Panc1 (cell line): ENCODE results near the gene SSC5D.

Experiments used
- POLR2AphosphoS5 ChIP-seq: IDR thresholded peaks from 2 replicates; pipeline ENCODE4 v1.6.1; 2012; ENCODE audit warnings: mild to moderate bottlenecking, low read depth, low read length, moderate library complexity
- TF ChIP-seq, protein P1 (sequence below), 2 experiments: IDR thresholded peaks; 2 replicates each; pipeline ENCODE4 v1.6.1; 2011 to 2012; ENCODE audit warnings: low read depth in 2 of 2, control low read depth in 1 of 2, low read length in 1 of 2, mild to moderate bottlenecking in 1 of 2, moderate library complexity in 1 of 2; ENCODE audit not compliant: insufficient read depth in 1 of 2

DNA sequence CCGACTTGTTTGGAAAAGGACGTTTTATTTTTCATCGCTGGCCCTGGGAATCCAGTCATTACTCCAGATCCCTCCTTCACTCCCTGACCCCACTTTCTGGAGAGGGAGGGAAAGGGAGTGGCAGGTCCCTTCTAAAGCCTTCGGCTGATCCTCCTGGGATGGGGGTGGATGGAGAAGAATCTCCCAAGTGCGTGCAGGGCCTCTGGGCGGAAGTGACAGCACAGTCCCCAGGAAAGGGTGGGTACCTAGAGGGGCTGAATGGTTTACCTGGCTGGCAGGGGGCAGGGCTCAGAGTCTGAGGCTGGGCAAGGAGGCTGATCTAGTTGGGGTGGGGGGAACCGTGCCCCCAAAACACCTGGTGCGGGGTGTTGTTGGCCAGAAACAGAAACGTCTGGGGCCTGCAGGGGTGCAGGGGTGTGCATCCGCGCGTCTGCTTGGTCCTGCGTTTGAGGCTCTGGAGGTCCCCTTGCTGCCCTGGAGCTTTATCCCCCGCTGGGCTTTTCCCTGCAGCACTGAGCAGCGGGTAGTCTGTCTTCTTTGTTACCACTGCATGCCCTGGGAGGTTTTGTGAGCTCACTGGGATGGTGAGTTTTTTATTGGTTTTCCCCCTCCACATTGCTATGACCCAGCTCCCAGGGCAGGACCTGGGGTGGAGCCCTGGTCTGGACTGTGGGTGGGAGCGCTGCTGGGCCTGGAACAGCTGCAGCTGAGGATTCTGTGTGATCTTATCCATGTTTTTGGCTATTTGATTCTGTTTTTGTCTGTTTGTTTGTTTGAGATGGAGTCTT, 14.8 kb upstream of the SSC5D start:
- TF ChIP-seq, protein P1, sequence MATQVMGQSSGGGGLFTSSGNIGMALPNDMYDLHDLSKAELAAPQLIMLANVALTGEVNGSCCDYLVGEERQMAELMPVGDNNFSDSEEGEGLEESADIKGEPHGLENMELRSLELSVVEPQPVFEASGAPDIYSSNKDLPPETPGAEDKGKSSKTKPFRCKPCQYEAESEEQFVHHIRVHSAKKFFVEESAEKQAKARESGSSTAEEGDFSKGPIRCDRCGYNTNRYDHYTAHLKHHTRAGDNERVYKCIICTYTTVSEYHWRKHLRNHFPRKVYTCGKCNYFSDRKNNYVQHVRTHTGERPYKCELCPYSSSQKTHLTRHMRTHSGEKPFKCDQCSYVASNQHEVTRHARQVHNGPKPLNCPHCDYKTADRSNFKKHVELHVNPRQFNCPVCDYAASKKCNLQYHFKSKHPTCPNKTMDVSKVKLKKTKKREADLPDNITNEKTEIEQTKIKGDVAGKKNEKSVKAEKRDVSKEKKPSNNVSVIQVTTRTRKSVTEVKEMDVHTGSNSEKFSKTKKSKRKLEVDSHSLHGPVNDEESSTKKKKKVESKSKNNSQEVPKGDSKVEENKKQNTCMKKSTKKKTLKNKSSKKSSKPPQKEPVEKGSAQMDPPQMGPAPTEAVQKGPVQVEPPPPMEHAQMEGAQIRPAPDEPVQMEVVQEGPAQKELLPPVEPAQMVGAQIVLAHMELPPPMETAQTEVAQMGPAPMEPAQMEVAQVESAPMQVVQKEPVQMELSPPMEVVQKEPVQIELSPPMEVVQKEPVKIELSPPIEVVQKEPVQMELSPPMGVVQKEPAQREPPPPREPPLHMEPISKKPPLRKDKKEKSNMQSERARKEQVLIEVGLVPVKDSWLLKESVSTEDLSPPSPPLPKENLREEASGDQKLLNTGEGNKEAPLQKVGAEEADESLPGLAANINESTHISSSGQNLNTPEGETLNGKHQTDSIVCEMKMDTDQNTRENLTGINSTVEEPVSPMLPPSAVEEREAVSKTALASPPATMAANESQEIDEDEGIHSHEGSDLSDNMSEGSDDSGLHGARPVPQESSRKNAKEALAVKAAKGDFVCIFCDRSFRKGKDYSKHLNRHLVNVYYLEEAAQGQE (IDR thresholded peaks at IDR 0.05; ENCODE audit: insufficient read depth in 1 of 2, low read depth in 2 of 2, low read length in 1 of 2), result no peak
- TF ChIP-seq POLR2AphosphoS5, result no peak
